OCI-LY3 (cell line): ENCODE data around the gene ME3.

Experiments
- CTCF ChIP-seq: fragments of 200-600, 300-600 bp; sonication (generic); IDR thresholded peaks from 2 replicates; pipeline ENCODE4 v1.5.1; 2014; ENCODE audit warnings: antibody characterized with exemption, low read length, low read depth
- EZH2phosphoT487 ChIP-seq: fragments of 200-600 bp; shearing (Covaris generic); IDR thresholded peaks from 2 replicates; pipeline ENCODE4 v1.6.1; 2018; ENCODE audit warnings: antibody characterized with exemption, mixed run types, low read depth

- TF ChIP-seq CTCF (no peak), EZH2phosphoT487 (no peak)
These were observed 43.2 kb upstream of the ME3 start for GRCh38 chr11:86715611-86716010.
